HG02870 (cell line): ENCODE measurements around the gene PSMG3.

Experiments
- ATAC-seq: cut with Tn5 transposase; IDR thresholded peaks from one replicate; pipeline ENCODE4 v1.9.1; 2021; ENCODE audit warnings: mild to moderate bottlenecking, moderate library complexity; ENCODE audit not compliant: unreplicated experiment

The PSMG3 gene

GRCh38 chr7:1580422-1581030 is 10.7 kb upstream of the PSMG3 start:
- no peak for ATAC-seq

- ATAC-seq = no peak
These were observed 9.9 kb upstream of the PSMG3 start for GRCh38 chr7:1579481-1580421.

- ATAC-seq = no peak
These were observed 8.7 kb upstream of the PSMG3 start for GRCh38 chr7:1578513-1578912.

GRCh38 chr7:1576521-1577253 is 6.9 kb upstream of the PSMG3 start:
- ATAC-seq = no peak

GRCh38 chr7:1575809-1576208 is 6.0 kb upstream of the PSMG3 start:
- ATAC-seq = no peak

- ATAC-seq = no peak
These were observed 2.4 kb upstream of the PSMG3 start for GRCh38 chr7:1572111-1572822.

- ATAC-seq = peak; percentile 15
These were observed 396 bp downstream of the PSMG3 start for GRCh38 chr7:1569440-1569832.

- ATAC-seq = no peak
These were observed 816 bp downstream of the PSMG3 start for GRCh38 chr7:1569016-1569415.

GRCh38 chr7:1567896-1568510 is 1.8 kb downstream of the PSMG3 start:
- no peak for ATAC-seq

GRCh38 chr7:1567049-1567771 is 2.6 kb downstream of the PSMG3 start:
- no peak for ATAC-seq

GRCh38 chr7:1566687-1567048 is 3.2 kb downstream of the PSMG3 start:
- no peak for ATAC-seq

- no peak for ATAC-seq
These were observed 5.2 kb downstream of the PSMG3 start for GRCh38 chr7:1564603-1565022.

- no peak for ATAC-seq
These were observed 5.7 kb downstream of the PSMG3 start for GRCh38 chr7:1563981-1564602.

- no peak for ATAC-seq
These were observed 7.2 kb downstream of the PSMG3 start for GRCh38 chr7:1562597-1563051.

GRCh38 chr7:1562116-1562515 is 7.7 kb downstream of the PSMG3 start:
- ATAC-seq = no peak

GRCh38 chr7:1561036-1561940 is 8.5 kb downstream of the PSMG3 start:
- ATAC-seq = no peak

GRCh38 chr7:1560620-1561031 is 9.2 kb downstream of the PSMG3 start:
- ATAC-seq = no peak
